H1 (cell line): ENCODE data around the gene TMEM140. TPM values are rescaled to one million over a fixed set of nuclear protein-coding genes. Genes with fewer than 3 reads are reported as not detected.

Source experiments
- CTCF ChIA-PET: fragments of 300-600 bp; sonication (Branson Sonifier 250); formaldehyde crosslinking; loops from one replicate; lab custom pipeline; 2021; ENCODE audit not compliant: partially characterized antibody; lab: Charles Lee
- POLR2A ChIA-PET: fragments of 300-600 bp; sonication (Branson Sonifier 250); formaldehyde crosslinking; loops from one replicate; lab custom pipeline; 2021; ENCODE audit warnings: inconsistent platforms; ENCODE audit not compliant: partially characterized antibody; lab: Charles Lee
- DNase-seq, 2 experiments: peaks; one replicate each; pipeline versions ENCODE4 v3.0.0 to v3.0.0-alpha.2; 2010 to 2022; ENCODE audit warnings: low spot score in 2 of 2, low read depth in 1 of 2, mixed read lengths in 1 of 2
- FAIRE-seq: peaks from 2 replicates; lab custom pipeline; 2011; peaks lifted over from hg19 to GRCh38; lab: Jason Lieb, UNC
- H2AFZ ChIP-seq: 2 replicates; pipeline ENCODE4 v1.8.1; 2012; ENCODE audit warnings: low read length, inconsistent platforms
- H2AK5ac ChIP-seq: 2 replicates; pipeline ENCODE4 v1.6.1; 2013; ENCODE audit warnings: low read depth, low read length
- H2BK120ac ChIP-seq: replicated peaks from 2 replicates; pipeline ENCODE3; 2013; ENCODE audit warnings: low read depth, low read length, inconsistent platforms
- H2BK12ac ChIP-seq: 2 replicates; pipeline ENCODE4 v1.6.1; 2013; ENCODE audit warnings: low read depth, low read length
- H2BK15ac ChIP-seq: 2 replicates; pipeline ENCODE4 v1.6.1; 2013; ENCODE audit warnings: low read length
- H2BK20ac ChIP-seq: 2 replicates; pipeline ENCODE4 v1.6.1; 2013; ENCODE audit warnings: low read length
- H2BK5ac ChIP-seq: 2 replicates; pipeline ENCODE4 v1.6.1; 2013; ENCODE audit warnings: low read depth, low read length
- H3K14ac ChIP-seq: 2 replicates; pipeline ENCODE4 v1.6.1; 2013; ENCODE audit warnings: inconsistent platforms; ENCODE audit not compliant: insufficient read length
- H3K18ac ChIP-seq: 2 replicates; pipeline ENCODE4 v1.6.1; 2013; ENCODE audit warnings: low read length; ENCODE audit errors: extremely low read depth
- H3K23ac ChIP-seq: 2 replicates; pipeline ENCODE4 v1.6.1; 2013; ENCODE audit warnings: inconsistent platforms; ENCODE audit not compliant: insufficient read length
- H3K23me2 ChIP-seq: 2 replicates; pipeline ENCODE4 v1.6.1; 2013; ENCODE audit warnings: low read depth, low read length
- H3K27ac ChIP-seq: 2 replicates; pipeline ENCODE4 v1.6.1; 2011; ENCODE audit warnings: low read depth, low read length, inconsistent platforms
- H3K27me3 ChIP-seq, 4 experiments: replicated peaks in 1 of 4; 1 replicate in 1 of 4; 2 replicates in 3 of 4; pipeline versions ENCODE4 v1.6.1 to v1.8.1; 2011 to 2013; ENCODE audit warnings: low read length in 3 of 4, mild to moderate bottlenecking in 3 of 4, inconsistent platforms in 2 of 4, mixed read lengths in 2 of 4, moderate library complexity in 1 of 4; ENCODE audit not compliant: control insufficient read depth in 3 of 4, insufficient read depth in 3 of 4; ENCODE audit errors: extremely low read depth in 1 of 4
- H3K36me3 ChIP-seq, 4 experiments: 2 replicates each; pipeline versions ENCODE4 v1.6.1 to v1.8.1; 2011 to 2013; ENCODE audit warnings: mild to moderate bottlenecking in 4 of 4, low read length in 3 of 4, moderate library complexity in 2 of 4, control low read depth in 1 of 4, inconsistent platforms in 1 of 4; ENCODE audit not compliant: insufficient read depth in 4 of 4, control insufficient read depth in 2 of 4
- H3K4ac ChIP-seq: replicated peaks from 2 replicates; pipeline ENCODE3; 2013; ENCODE audit warnings: low read length, low read depth, mixed read lengths, inconsistent platforms; ENCODE audit not compliant: insufficient read length
- H3K4me1 ChIP-seq, 4 experiments: replicated peaks in 1 of 4; 1 replicate in 1 of 4; 2 replicates in 3 of 4; pipeline versions ENCODE4 v1.6.1 to v1.8.1; 2011 to 2013; ENCODE audit warnings: low read length in 3 of 4, inconsistent platforms in 2 of 4, mixed read lengths in 1 of 4; ENCODE audit not compliant: insufficient read depth in 4 of 4, control insufficient read depth in 3 of 4
- H3K4me2 ChIP-seq, 2 experiments: 2 replicates each; pipeline versions ENCODE4 v1.6.1 to v1.8.1; 2011 to 2013; ENCODE audit warnings: low read depth in 2 of 2, low read length in 2 of 2, control low read depth in 1 of 2, inconsistent platforms in 1 of 2, mild to moderate bottlenecking in 1 of 2; ENCODE audit not compliant: insufficient read depth in 1 of 2
- H3K4me3 ChIP-seq, 4 experiments: fragments of 200-600, 300-600 bp in 1 of 4; sonication (generic), shearing (Covaris generic), sonication (Bioruptor Twin) in 1 of 4; 2 replicates each; pipeline versions ENCODE4 v1.5.1 to v1.8.1; 2011 to 2016; ENCODE audit warnings: low read length in 4 of 4, low read depth in 3 of 4, control low read depth in 2 of 4, inconsistent platforms in 2 of 4, mild to moderate bottlenecking in 2 of 4, mixed read lengths in 1 of 4, moderate library complexity in 1 of 4; ENCODE audit not compliant: insufficient read depth in 2 of 4; ENCODE audit errors: extremely low read depth in 1 of 4
- H3K56ac ChIP-seq: replicated peaks from 2 replicates; pipeline ENCODE3; 2013; ENCODE audit warnings: low read depth, mild to moderate bottlenecking, mixed read lengths, low read length, inconsistent platforms; ENCODE audit not compliant: insufficient read length
- H3K79me1 ChIP-seq: 2 replicates; pipeline ENCODE4 v1.6.1; 2013; ENCODE audit warnings: low read depth, low read length, control low read depth
- H3K79me2 ChIP-seq, 2 experiments: 2 replicates each; pipeline versions ENCODE4 v1.6.1 to v1.8.1; 2012 to 2013; ENCODE audit warnings: low read length in 2 of 2, mild to moderate bottlenecking in 2 of 2, inconsistent platforms in 1 of 2; ENCODE audit not compliant: insufficient read depth in 2 of 2, control insufficient read depth in 1 of 2
- H3K9ac ChIP-seq, 4 experiments: replicated peaks in 1 of 4; 1 replicate in 1 of 4; 2 replicates in 3 of 4; pipeline versions ENCODE4 v1.6.1 to v1.8.1; 2011 to 2013; ENCODE audit warnings: low read depth in 3 of 4, low read length in 3 of 4, control low read depth in 2 of 4, mild to moderate bottlenecking in 2 of 4, moderate library complexity in 2 of 4, inconsistent platforms in 1 of 4; ENCODE audit errors: extremely low read depth in 1 of 4
- H3K9me3 ChIP-seq, 2 experiments: 2 replicates each; pipeline versions ENCODE4 v1.6.1 to v1.8.1; 2012 to 2013; ENCODE audit warnings: mild to moderate bottlenecking in 2 of 2, moderate library complexity in 2 of 2, control low read depth in 1 of 2, inconsistent platforms in 1 of 2, low read depth in 1 of 2, low read length in 1 of 2, mixed read lengths in 1 of 2; ENCODE audit not compliant: insufficient read depth in 2 of 2
- H4K20me1 ChIP-seq, 2 experiments: replicated peaks in 1 of 2; 2 replicates each; pipeline versions ENCODE3 to v1.8.1; 2011 to 2013; ENCODE audit warnings: inconsistent platforms in 2 of 2, low read length in 2 of 2, mild to moderate bottlenecking in 1 of 2; ENCODE audit not compliant: insufficient read depth in 2 of 2, control insufficient read depth in 1 of 2
- H4K5ac ChIP-seq: 2 replicates; pipeline ENCODE4 v1.6.1; 2013; ENCODE audit warnings: low read length, low read depth, mixed read lengths, inconsistent platforms; ENCODE audit not compliant: insufficient read length
- H4K8ac ChIP-seq: 2 replicates; pipeline ENCODE4 v1.8.0; 2013; ENCODE audit warnings: mild to moderate bottlenecking, moderate library complexity, low read length, inconsistent platforms; ENCODE audit not compliant: insufficient read depth; ENCODE audit errors: extremely low read depth
- H4K91ac ChIP-seq: replicated peaks from 2 replicates; pipeline ENCODE3; 2013; ENCODE audit warnings: low read length, mixed read lengths, inconsistent platforms; ENCODE audit not compliant: insufficient read length
- POLR2A ChIP-seq, 2 experiments: IDR thresholded peaks; 1 replicate in 1 of 2; 2 replicates in 1 of 2; pipeline ENCODE4 v1.6.1; 2011; ENCODE audit warnings: low read depth in 2 of 2, low read length in 2 of 2, mild to moderate bottlenecking in 2 of 2; ENCODE audit errors: control extremely low read depth in 1 of 2
- TAF1 ChIP-seq: IDR thresholded peaks from 2 replicates; pipeline ENCODE4 v1.6.1; 2011; ENCODE audit warnings: mild to moderate bottlenecking, low read depth, low read length
- polyA plus RNA-seq, 7 experiments: library from polyadenylated mRNA; depleted of rRNA in 3 of 7; stranded (reverse) in 5 of 7; unstranded in 2 of 7; fragments of >200 nt in 5 of 7; fragments of 200-250 nt in 2 of 7; gene quantifications; 1 replicate in 5 of 7; 2 replicates in 1 of 7; 4 replicates in 1 of 7; pipeline versions ENCODE4 v1.2.1 to v1.2.3, GENCODE V29; 2011 to 2013; ENCODE audit warnings: missing spikeins in 2 of 7, mixed read lengths in 2 of 7
- total RNA-seq: library from RNA; stranded (reverse); fragmentation: NEBNext Ultra II Directional; extraction: Animal tissue kit (Norgen Biotek cat#: 25700); gene quantifications from 2 replicates; pipeline ENCODE4 v1.2.1, GENCODE V29; 2021

TMEM140 gene
- total and polyA plus RNA-seq, 2 of the 8 experiments (the other 6 are each of a cell fraction or from before 2014, with no cell fraction given): not detected

DNA sequence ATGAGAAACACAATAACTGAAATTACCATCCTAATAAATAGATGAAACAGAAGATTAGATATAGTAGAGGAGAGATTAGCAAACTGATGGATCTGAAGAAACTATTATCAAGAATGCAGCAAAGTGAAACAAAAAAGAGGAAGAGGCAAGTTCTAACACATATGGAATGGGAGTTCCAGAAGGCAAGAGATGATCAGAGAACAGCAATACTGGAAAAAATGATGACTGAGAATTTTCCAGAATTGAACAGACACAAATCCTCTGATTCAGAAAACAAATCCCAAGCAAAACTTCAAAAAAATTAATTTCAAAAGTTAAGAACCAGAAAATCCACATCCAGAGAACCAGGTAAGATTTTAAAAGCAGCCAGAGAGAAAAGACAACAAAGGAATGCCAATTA, 42.8 kb downstream of the TMEM140 start:
- FAIRE-seq: no peak

More for the DNA sequence above, 42.8 kb downstream of the TMEM140 start:
- Histone ChIP-seq H2AK5ac (no peak overlapping the region), H4K91ac (no peak overlapping the region), H3K9me3 (no peaks in the 10 kb centered on the region), H2BK120ac (no peak overlapping the region), H3K27ac (no peak overlapping the region), H3K9ac (no peak overlapping the region), H3K79me2 (no peaks in the 10 kb centered on the region), H3K4me1 (no peaks in the 10 kb centered on the region), H3K23ac (no peak overlapping the region), H2BK15ac (no peak overlapping the region), H4K20me1 (peaks cover 0 to 2% of the 10 kb centered on the region in 2 experiments), H3K23me2 (no peaks in the 10 kb centered on the region), H3K4me2 (no peak overlapping the region), H3K18ac (no peak overlapping the region), H3K4ac (no peak overlapping the region), H3K4me3 (no peak overlapping the region), H2BK5ac (no peak overlapping the region), H3K27me3 (no peaks in the 10 kb centered on the region), H4K8ac (no peak overlapping the region), H3K14ac (no peak overlapping the region), H3K36me3 (peaks cover 0 to 2% (median 1%) of the 10 kb centered on the region in 4 experiments; a peak in 3 of 8 replicates), H2BK20ac (no peak overlapping the region), H4K5ac (no peak overlapping the region), H2BK12ac (no peak overlapping the region), H3K79me1 (no peaks in the 10 kb centered on the region), H2AFZ (no peak overlapping the region), H3K56ac (no peak overlapping the region)
- CTCF ChIA-PET: no interaction called here
- DNase-seq: no peak
- TF ChIP-seq TAF1 (no peak), POLR2A (IDR thresholded peaks at IDR 0.05; ENCODE audit: control extremely low read depth in 1 of 2, low read depth in 2 of 2, low read length in 2 of 2) (no peak)
- POLR2A ChIA-PET: no interaction called here
